ENCODE results near the gene GLRA3.
"Not testable (repeated sequence)": the region's sequence is repeated elsewhere in the genome, so short reads cannot be mapped to it uniquely, and the experiment has no call there.

GRCh38 chr4:174629907-174630450 is 199.1 kb downstream of the GLRA3 start:
- TF ChIP-seq ZFP30 (CRISPR knock-in tag; IDR thresholded peaks at IDR 0.05); RARB (CRISPR knock-in tag; IDR thresholded peaks at IDR 0.05); PATZ1 (CRISPR knock-in tag; IDR thresholded peaks at IDR 0.05; ENCODE audit: borderline replicate concordance); POU6F1 (CRISPR knock-in tag; IDR thresholded peaks at IDR 0.05; ENCODE audit: borderline replicate concordance, low read depth); ZNF8 (CRISPR knock-in tag; IDR thresholded peaks at IDR 0.05); ESRRG (CRISPR knock-in tag; IDR thresholded peaks at IDR 0.05); TOX (CRISPR knock-in tag; IDR thresholded peaks at IDR 0.05; ENCODE audit: borderline replicate concordance); CREB5 (CRISPR knock-in tag; IDR thresholded peaks at IDR 0.05; ENCODE audit: low read depth); GLIS3 (CRISPR knock-in tag; IDR thresholded peaks at IDR 0.05); SNAI2 (CRISPR knock-in tag; IDR thresholded peaks at IDR 0.05): not testable (repeated sequence)

Data from SK-N-SH treated with all-trans-retinoic acid at 6 μM for 48 hours (cell line).